WTC11 (cell line): Measurements from ENCODE around the gene EPHX1. TPM values are rescaled to one million over a fixed set of nuclear protein-coding genes. Genes with fewer than 3 reads are reported as not detected.

ENCODE experiments used
- ATAC-seq: fragments of 200-7000 bp; cut with Tn5 transposase; 2 replicates; pipeline ENCODE4 v1.10.0; 2021; ENCODE audit warnings: mild to moderate bottlenecking, moderate library complexity
- CTCF ChIA-PET: fragments of 300-600 bp; sonication (Branson Sonifier 250); formaldehyde crosslinking; loops from one replicate; lab custom pipeline; 2021; ENCODE audit warnings: antibody characterized with exemption; lab: Charles Lee
- POLR2A ChIA-PET: fragments of 350-600 bp; sonication (Branson Sonifier 250); formaldehyde crosslinking; loops from one replicate; lab custom pipeline; 2021; ENCODE audit warnings: antibody characterized with exemption; lab: Charles Lee
- DNase-seq: peaks from one replicate; pipeline ENCODE4 v3.0.0; 2021; ENCODE audit warnings: low spot score
- H3K27ac Mint-ChIP-seq: 2 replicates; pipeline ENCODE4 v1.8.0; 2021; ENCODE audit warnings: mixed read lengths
- H3K27me3 Mint-ChIP-seq: 2 replicates; pipeline ENCODE4 v1.8.0; 2021; ENCODE audit warnings: low read depth, mild to moderate bottlenecking, moderate library complexity, mixed read lengths
- H3K36me3 Mint-ChIP-seq: 2 replicates; pipeline ENCODE4 v1.8.0; 2021; ENCODE audit warnings: mixed read lengths
- H3K4me1 Mint-ChIP-seq: 2 replicates; pipeline ENCODE4 v1.8.0; 2022; ENCODE audit warnings: mixed read lengths
- H3K4me3 Mint-ChIP-seq: 2 replicates; pipeline ENCODE4 v1.8.0; 2021; ENCODE audit warnings: mild to moderate bottlenecking, moderate library complexity, mixed read lengths
- H3K9me3 Mint-ChIP-seq: 2 replicates; pipeline ENCODE4 v1.8.0; 2021; ENCODE audit warnings: mixed read lengths
- ATF2 ChIP-seq: sonication (generic); formaldehyde crosslinking; IDR thresholded peaks from 2 replicates; pipeline ENCODE4 v1.8.1; 2022; ENCODE audit warnings: low read depth, missing genetic modification reagents, borderline replicate concordance
- HMGA2 ChIP-seq: fragments of 250-450 bp; sonication (Bioruptor Pico); IDR thresholded peaks from 2 replicates; pipeline ENCODE4 v1.4.0; 2021; ENCODE audit warnings: mild to moderate bottlenecking, moderate library complexity
- JAZF1 ChIP-seq: fragments of 250-450 bp; sonication (Bioruptor Pico); IDR thresholded peaks from 2 replicates; pipeline ENCODE4 v1.9.0; 2021; ENCODE audit warnings: moderate library complexity, mild to moderate bottlenecking, inconsistent platforms
- MYBL2 ChIP-seq: sonication (generic); formaldehyde crosslinking; IDR thresholded peaks from 2 replicates; pipeline ENCODE4 v1.8.1; 2023; ENCODE audit warnings: mild to moderate bottlenecking, moderate library complexity, missing genetic modification reagents
- NFE2L1 ChIP-seq: sonication (generic); formaldehyde crosslinking; IDR thresholded peaks from 2 replicates; pipeline ENCODE4 v1.8.1; 2023; ENCODE audit warnings: missing genetic modification reagents
- NR1H2 ChIP-seq: sonication (generic); formaldehyde crosslinking; IDR thresholded peaks from 2 replicates; pipeline ENCODE4 v1.9.0; 2021; ENCODE audit warnings: mild to moderate bottlenecking, moderate library complexity, missing genetic modification reagents
- NR3C1 ChIP-seq: sonication (generic); formaldehyde crosslinking; conservative IDR thresholded peaks from 2 replicates; pipeline ENCODE4 v1.8.1; 2023; ENCODE audit warnings: low read depth, mild to moderate bottlenecking, missing genetic modification reagents
- RELA ChIP-seq: sonication (generic); formaldehyde crosslinking; IDR thresholded peaks from 2 replicates; pipeline ENCODE4 v1.8.1; 2022; ENCODE audit warnings: missing genetic modification reagents, mild to moderate bottlenecking, borderline replicate concordance
- SP1 ChIP-seq: sonication (generic); formaldehyde crosslinking; conservative IDR thresholded peaks from 2 replicates; pipeline ENCODE4 v1.8.1; 2022; ENCODE audit warnings: missing genetic modification reagents
- STAT6 ChIP-seq: sonication (generic); formaldehyde crosslinking; conservative IDR thresholded peaks from 2 replicates; pipeline ENCODE4 v1.8.1; 2023; ENCODE audit warnings: mild to moderate bottlenecking, low read depth, missing genetic modification reagents, moderate library complexity
- TEAD4 ChIP-seq: sonication (generic); formaldehyde crosslinking; IDR thresholded peaks from 2 replicates; pipeline ENCODE4 v1.8.0; 2022; ENCODE audit warnings: mild to moderate bottlenecking, missing genetic modification reagents
- ZBTB21 ChIP-seq: sonication (generic); formaldehyde crosslinking; IDR thresholded peaks from 2 replicates; pipeline ENCODE4 v1.8.1; 2023; ENCODE audit warnings: mild to moderate bottlenecking, missing genetic modification reagents, borderline replicate concordance
- ZBTB43 ChIP-seq: sonication (generic); formaldehyde crosslinking; IDR thresholded peaks from 2 replicates; pipeline ENCODE4 v1.8.1; 2023; ENCODE audit warnings: mild to moderate bottlenecking, missing genetic modification reagents
- ZNF232 ChIP-seq: sonication (generic); formaldehyde crosslinking; IDR thresholded peaks from 2 replicates; pipeline ENCODE4 v1.8.0; 2022; ENCODE audit warnings: mild to moderate bottlenecking, missing genetic modification reagents
- ZNF263 ChIP-seq: sonication (generic); formaldehyde crosslinking; IDR thresholded peaks from 2 replicates; pipeline ENCODE4 v1.8.1; 2022; ENCODE audit warnings: low read depth, mild to moderate bottlenecking, moderate library complexity, missing genetic modification reagents
- ZNF671 ChIP-seq: fragments of 250-450 bp; sonication (Bioruptor Pico); IDR thresholded peaks from 2 replicates; pipeline ENCODE4 v1.8.0; 2021; ENCODE audit warnings: mild to moderate bottlenecking
- total RNA-seq: library from RNA; stranded (reverse); gene quantifications from 3 replicates; pipeline ENCODE4 v1.2.3, GENCODE V29; 2021
- TF ChIP-seq, protein P1 (sequence below): fragments of 250-450 bp; sonication (Bioruptor Pico); IDR thresholded peaks from 2 replicates; pipeline ENCODE4 v1.9.0; 2021; ENCODE audit warnings: mild to moderate bottlenecking
- TF ChIP-seq, protein P2 (sequence below): fragments of 250-450 bp; sonication (Bioruptor Pico); IDR thresholded peaks from 2 replicates; pipeline ENCODE4 v2.1.2; 2022; ENCODE audit warnings: mild to moderate bottlenecking, moderate library complexity
- TF ChIP-seq, protein P3 (sequence below): sonication (generic); formaldehyde crosslinking; IDR thresholded peaks from 2 replicates; pipeline ENCODE4 v1.8.1; 2022; ENCODE audit warnings: missing genetic modification reagents, borderline replicate concordance

The EPHX1 gene
- total RNA-seq, 1 experiment from 2014 or later: 60.9 TPM

DNA sequence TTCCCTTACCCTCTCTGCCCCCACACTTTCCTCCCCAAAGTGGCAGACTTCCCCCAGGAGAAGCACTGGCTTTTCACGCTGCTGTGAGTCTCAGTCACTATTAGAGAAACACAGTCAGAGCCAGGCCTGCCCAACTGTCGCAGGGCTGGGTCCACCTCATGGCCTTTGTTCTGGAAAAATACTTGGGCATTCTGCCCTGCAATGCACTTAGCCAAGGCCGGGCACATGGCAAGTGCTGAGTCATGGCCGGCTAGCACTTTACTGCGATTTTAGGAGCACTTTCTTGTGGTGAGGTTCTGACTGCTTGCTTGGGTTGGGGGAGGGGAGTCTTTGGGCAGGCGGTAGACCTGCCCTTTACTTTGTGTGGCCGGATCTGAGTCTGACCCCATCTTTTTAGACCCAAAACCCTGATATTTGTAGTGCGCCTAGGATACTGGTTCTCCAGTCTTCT lies 7.7 kb downstream of the EPHX1 start:
- H3K36me3 Mint-ChIP-seq: peaks cover 10% of the 10 kb centered on the region
- TF ChIP-seq NFE2L1: peak; percentile 83; the same call in 1 of the 2 replicates
- no peak for TF ChIP-seq RELA (CRISPR knock-in tag)
- peaks cover 49% of the 10 kb centered on the region for H3K4me1 Mint-ChIP-seq
- ChIA-PET POLR2A (interaction anchor here (1.0 to 1.2 kb wide), 2 partner anchors 40 kb away, joined by 4 to 5 read pairs; partner anchors contain the start of gene SRP9), CTCF (interaction anchor here (0.9 to 3.5 kb wide), 5 partner anchors 31 to 342 kb away, joined by 3 to 21 read pairs (median 4); partner anchors contain the start of gene SRP9)
- peak overlapping the region; percentile 71 for H3K27ac Mint-ChIP-seq
- no peaks in the 10 kb centered on the region for H3K9me3 Mint-ChIP-seq
- H3K27me3 Mint-ChIP-seq: no peaks in the 10 kb centered on the region; the same call in 1 of the 2 replicates
- H3K4me3 Mint-ChIP-seq: no peak overlapping the region
- peak; percentile 27 for ATAC-seq
- no peak for DNase-seq

GRCh38 chr1:225818229-225818628 lies 8.3 kb downstream of the EPHX1 start:
- H3K27me3 Mint-ChIP-seq: no peaks in the 10 kb centered on the region; the same call in 1 of the 2 replicates

More at GRCh38 chr1:225818229-225818628, 8.3 kb downstream of the EPHX1 start:
- Mint-ChIP-seq H3K36me3 (peaks cover 10% of the 10 kb centered on the region), H3K4me3 (no peak overlapping the region), H3K4me1 (peaks cover 44% of the 10 kb centered on the region), H3K27ac (peak overlapping the region; percentile 22), H3K9me3 (no peaks in the 10 kb centered on the region)
- ChIA-PET CTCF (interaction anchor here (0.9 to 3.5 kb wide), 4 partner anchors 41 to 343 kb away, joined by 3 to 21 read pairs (median 11); partner anchors contain the start of gene SRP9), POLR2A (interaction anchor here (1.2 kb wide), 1 partner anchor 40 kb away, joined by 5 read pairs; the partner anchor contains the start of gene SRP9)
- TF ChIP-seq ZNF263 (no peak), ZNF232 (no peak), ATF2 (CRISPR knock-in tag) (no peak), STAT6 (CRISPR knock-in tag) (no peak), ZBTB43 (no peak), NR3C1 (CRISPR knock-in tag) (no peak), HMGA2 (CRISPR knock-in tag) (no peak), ZBTB21 (CRISPR knock-in tag) (no peak), MYBL2 (CRISPR knock-in tag) (no peak), SP1 (no peak), TEAD4 (CRISPR knock-in tag) (no peak), JAZF1 (CRISPR knock-in tag) (no peak), NR1H2 (no peak), ZNF671 (CRISPR knock-in tag) (no peak)
- TF ChIP-seq, protein P1, sequence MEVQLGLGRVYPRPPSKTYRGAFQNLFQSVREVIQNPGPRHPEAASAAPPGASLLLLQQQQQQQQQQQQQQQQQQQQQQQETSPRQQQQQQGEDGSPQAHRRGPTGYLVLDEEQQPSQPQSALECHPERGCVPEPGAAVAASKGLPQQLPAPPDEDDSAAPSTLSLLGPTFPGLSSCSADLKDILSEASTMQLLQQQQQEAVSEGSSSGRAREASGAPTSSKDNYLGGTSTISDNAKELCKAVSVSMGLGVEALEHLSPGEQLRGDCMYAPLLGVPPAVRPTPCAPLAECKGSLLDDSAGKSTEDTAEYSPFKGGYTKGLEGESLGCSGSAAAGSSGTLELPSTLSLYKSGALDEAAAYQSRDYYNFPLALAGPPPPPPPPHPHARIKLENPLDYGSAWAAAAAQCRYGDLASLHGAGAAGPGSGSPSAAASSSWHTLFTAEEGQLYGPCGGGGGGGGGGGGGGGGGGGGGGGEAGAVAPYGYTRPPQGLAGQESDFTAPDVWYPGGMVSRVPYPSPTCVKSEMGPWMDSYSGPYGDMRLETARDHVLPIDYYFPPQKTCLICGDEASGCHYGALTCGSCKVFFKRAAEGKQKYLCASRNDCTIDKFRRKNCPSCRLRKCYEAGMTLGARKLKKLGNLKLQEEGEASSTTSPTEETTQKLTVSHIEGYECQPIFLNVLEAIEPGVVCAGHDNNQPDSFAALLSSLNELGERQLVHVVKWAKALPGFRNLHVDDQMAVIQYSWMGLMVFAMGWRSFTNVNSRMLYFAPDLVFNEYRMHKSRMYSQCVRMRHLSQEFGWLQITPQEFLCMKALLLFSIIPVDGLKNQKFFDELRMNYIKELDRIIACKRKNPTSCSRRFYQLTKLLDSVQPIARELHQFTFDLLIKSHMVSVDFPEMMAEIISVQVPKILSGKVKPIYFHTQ (CRISPR knock-in tag): no peak
- TF ChIP-seq, protein P2, sequence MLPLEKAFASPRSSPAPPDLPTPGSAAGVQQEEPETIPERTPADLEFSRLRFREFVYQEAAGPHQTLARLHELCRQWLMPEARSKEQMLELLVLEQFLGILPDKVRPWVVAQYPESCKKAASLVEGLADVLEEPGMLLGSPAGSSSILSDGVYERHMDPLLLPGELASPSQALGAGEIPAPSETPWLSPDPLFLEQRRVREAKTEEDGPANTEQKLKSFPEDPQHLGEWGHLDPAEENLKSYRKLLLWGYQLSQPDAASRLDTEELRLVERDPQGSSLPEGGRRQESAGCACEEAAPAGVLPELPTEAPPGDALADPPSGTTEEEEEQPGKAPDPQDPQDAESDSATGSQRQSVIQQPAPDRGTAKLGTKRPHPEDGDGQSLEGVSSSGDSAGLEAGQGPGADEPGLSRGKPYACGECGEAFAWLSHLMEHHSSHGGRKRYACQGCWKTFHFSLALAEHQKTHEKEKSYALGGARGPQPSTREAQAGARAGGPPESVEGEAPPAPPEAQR (CRISPR knock-in tag): no peak
- TF ChIP-seq, protein P3, sequence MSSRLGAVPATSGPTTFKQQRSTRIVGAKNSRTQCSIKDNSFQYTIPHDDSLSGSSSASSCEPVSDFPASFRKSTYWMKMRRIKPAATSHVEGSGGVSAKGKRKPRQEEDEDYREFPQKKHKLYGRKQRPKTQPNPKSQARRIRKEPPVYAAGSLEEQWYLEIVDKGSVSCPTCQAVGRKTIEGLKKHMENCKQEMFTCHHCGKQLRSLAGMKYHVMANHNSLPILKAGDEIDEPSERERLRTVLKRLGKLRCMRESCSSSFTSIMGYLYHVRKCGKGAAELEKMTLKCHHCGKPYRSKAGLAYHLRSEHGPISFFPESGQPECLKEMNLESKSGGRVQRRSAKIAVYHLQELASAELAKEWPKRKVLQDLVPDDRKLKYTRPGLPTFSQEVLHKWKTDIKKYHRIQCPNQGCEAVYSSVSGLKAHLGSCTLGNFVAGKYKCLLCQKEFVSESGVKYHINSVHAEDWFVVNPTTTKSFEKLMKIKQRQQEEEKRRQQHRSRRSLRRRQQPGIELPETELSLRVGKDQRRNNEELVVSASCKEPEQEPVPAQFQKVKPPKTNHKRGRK (CRISPR knock-in tag): no peak
- no peak for DNase-seq
- ATAC-seq: no peak
